ENCODE measurements around the gene PTPRJ. TPM values are rescaled to one million over a fixed set of nuclear protein-coding genes. Genes with fewer than 3 reads are reported as not detected.
"Not testable (repeated sequence)": the region's sequence is repeated elsewhere in the genome, so short reads cannot be mapped to it uniquely, and the experiment has no call there.

Gene PTPRJ
- total and polyA plus RNA-seq, 10 donors = 6.4 to 135 (median 74.6) TPM

- Histone ChIP-seq H3K9me3 (no peaks in the 10 kb centered on the region), H3K27me3 (replicated peaks in 1 of 7) (no peaks in the 10 kb centered on the region), H3K4me3 (no peak overlapping the region), H3K4me1 (no peaks in the 10 kb centered on the region), H3K27ac (no peak overlapping the region), H3K36me3 (no peaks in the 10 kb centered on the region)
- intact Hi-C loops (cut with DNase I; ENCODE audit: low total_unique reads) = no loop called here
- TF ChIP-seq POLR2AphosphoS5 (IDR thresholded peaks at IDR 0.05) = no peak
- TF ChIP-seq POLR2A (IDR thresholded peaks at IDR 0.05) = no peak
- DNase-seq = no peak
These were observed 204.1 kb downstream of the PTPRJ start for GRCh38 chr11:48184452-48184851.

GRCh38 chr11:48190906-48191654 lies 210.7 kb downstream of the PTPRJ start:
- H3K4me3 ChIP-seq; H3K4me1 ChIP-seq; H3K27me3 ChIP-seq (replicated peaks in 1 of 7); H3K36me3 ChIP-seq; intact Hi-C loops (cut with DNase I; ENCODE audit: low total_unique reads); DNase-seq: not testable (repeated sequence)
- Histone ChIP-seq H3K9me3 (peaks cover 0 to 27% (median 20%) of the 10 kb centered on the region in 8 donors), H3K27ac (peak overlapping the region in 1 of 8 donors; percentile 14)
- 54 to 78% (median 63%) methylated on average over 10 of the region's 10 CpGs for WGBS, 5 donors

GRCh38 chr11:48193876-48194275 lies 213.5 kb downstream of the PTPRJ start:
- DNase-seq = no peak
- intact Hi-C loops (cut with DNase I; ENCODE audit: low total_unique reads) = no loop called here
- Histone ChIP-seq H3K27ac (no peak overlapping the region), H3K27me3 (replicated peaks in 1 of 7) (peaks cover 0 to 19% (median 0%) of the 10 kb centered on the region in 7 donors), H3K36me3 (no peaks in the 10 kb centered on the region), H3K9me3 (peaks cover 0 to 40% (median 29%) of the 10 kb centered on the region in 8 donors), H3K4me1 (no peaks in the 10 kb centered on the region), H3K4me3 (no peak overlapping the region)
- TF ChIP-seq POLR2AphosphoS5 (IDR thresholded peaks at IDR 0.05) (no peak), POLR2A (IDR thresholded peaks at IDR 0.05) (no peak), CTCF (IDR thresholded peaks at IDR 0.05 in 8 of 11, conservative IDR thresholded peaks at IDR 0.05 in 3 of 11) (no peak)
- WGBS, 5 donors = 58 to 68% (median 65%) methylated on average over 2 of the region's 2 CpGs

GRCh38 chr11:48207881-48208280 lies 227.5 kb downstream of the PTPRJ start:
- DNase-seq = no peak
- 82 to 96% (median 87%) methylated on average over 2 of the region's 2 CpGs for WGBS, 5 donors
- Histone ChIP-seq H3K4me3 (no peak overlapping the region), H3K27me3 (replicated peaks in 1 of 7) (peaks cover 0 to 6% (median 0%) of the 10 kb centered on the region in 7 donors), H3K9me3 (no peaks in the 10 kb centered on the region), H3K27ac (no peak overlapping the region), H3K36me3 (no peaks in the 10 kb centered on the region), H3K4me1 (no peaks in the 10 kb centered on the region)
- no peak for TF ChIP-seq POLR2AphosphoS5 (IDR thresholded peaks at IDR 0.05)
- TF ChIP-seq POLR2A (IDR thresholded peaks at IDR 0.05) = no peak
- no peak for TF ChIP-seq CTCF (IDR thresholded peaks at IDR 0.05 in 8 of 11, conservative IDR thresholded peaks at IDR 0.05 in 3 of 11)
- intact Hi-C loops (cut with DNase I; ENCODE audit: low total_unique reads) = no loop called here

GRCh38 chr11:48210052-48210451 lies 229.7 kb downstream of the PTPRJ start:
- Histone ChIP-seq H3K9me3 (no peaks in the 10 kb centered on the region), H3K36me3 (no peaks in the 10 kb centered on the region), H3K4me3 (no peak overlapping the region), H3K27me3 (replicated peaks in 1 of 7) (peaks cover 0 to 6% (median 0%) of the 10 kb centered on the region in 7 donors), H3K27ac (no peak overlapping the region), H3K4me1 (no peaks in the 10 kb centered on the region)
- 29 to 40% (median 37%) methylated on average over 7 of the region's 7 CpGs for WGBS, 5 donors
- intact Hi-C loops (cut with DNase I; ENCODE audit: low total_unique reads) = no loop called here
- TF ChIP-seq POLR2A (IDR thresholded peaks at IDR 0.05) (no peak), POLR2AphosphoS5 (IDR thresholded peaks at IDR 0.05) (no peak), CTCF (IDR thresholded peaks at IDR 0.05 in 8 of 11, conservative IDR thresholded peaks at IDR 0.05 in 3 of 11) (peak in 2 of 11 experiments; percentile 13 to 18)
- DNase-seq = no peak
